ENCODE data around the gene G0S2. TPM values are rescaled to one million over a fixed set of nuclear protein-coding genes. Genes with fewer than 3 reads are reported as not detected.
A peak's percentile ranks its signal among the peaks of the same experiment; 100 is the strongest.

G0S2 gene
- total and polyA plus RNA-seq, 2 of the 4 experiments (the other 2 are of a cell fraction) = 0.36 to 0.53 TPM

DNA sequence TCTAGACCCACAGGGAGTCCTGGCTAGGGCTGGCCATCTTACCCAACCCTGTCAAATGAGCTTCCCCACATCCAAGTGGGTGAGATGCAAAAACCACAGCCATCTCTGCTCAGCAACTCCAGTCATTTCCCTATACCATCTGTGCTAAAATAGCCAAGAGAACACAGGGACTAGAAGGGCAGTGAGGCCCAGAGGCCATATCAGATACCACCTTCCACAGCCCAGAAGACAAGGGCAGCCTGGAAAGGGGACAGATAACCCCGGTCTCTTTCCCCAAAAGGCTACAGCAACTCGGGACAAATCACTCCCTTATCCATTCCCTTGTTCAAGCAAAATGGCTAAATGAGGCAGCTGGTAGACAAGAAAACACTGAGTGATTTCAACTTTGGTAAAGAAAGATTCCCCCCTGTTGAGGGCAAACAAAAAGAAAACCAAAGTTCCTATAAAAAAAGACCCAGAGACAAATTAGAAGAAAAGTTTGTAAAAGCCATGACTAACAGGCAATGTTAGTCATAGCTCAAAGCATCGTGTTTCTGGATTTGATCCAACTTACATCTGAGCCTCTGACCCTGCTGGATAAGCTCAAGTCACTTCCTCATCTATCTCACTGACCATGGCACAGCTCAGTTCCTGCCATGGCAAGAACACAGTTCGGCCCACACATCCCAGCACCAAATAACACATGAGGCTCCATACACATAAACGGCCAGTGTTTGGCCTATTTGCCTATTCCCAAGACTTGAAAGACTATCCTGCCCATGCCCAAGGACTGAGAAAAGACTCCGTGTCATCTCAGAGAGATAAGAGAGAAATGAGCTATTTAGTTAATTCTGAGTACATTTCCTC is 26.1 kb upstream of the G0S2 start:
- H2BK20ac ChIP-seq (ENCODE audit: low read depth, low read length) = peak overlapping the region; percentile 81
- no peaks in the 10 kb centered on the region for H3K36me3 ChIP-seq (ENCODE audit: control insufficient read depth, insufficient read depth, low read length)
- no peaks in the 10 kb centered on the region for H3K79me1 ChIP-seq (ENCODE audit: low read depth in 1 of 2, low read length in 2 of 2)
- peak overlapping the region; percentile 48 for H2BK5ac ChIP-seq (ENCODE audit: low read depth, low read length, poor library complexity, severe bottlenecking)
- peak overlapping the region; percentile 82 for H2AK9ac ChIP-seq (replicated peaks; ENCODE audit: low read depth, low read length, poor library complexity)
- H4K91ac ChIP-seq (ENCODE audit: insufficient read depth, low read depth, low read length) = peak overlapping the region; percentile 82
- CTCF ChIA-PET = interaction anchor here (0.8 to 1.1 kb wide), 5 partner anchors 21 to 99 kb away, joined by 3 to 11 read pairs (median 4); no protein-coding TSS in a partner anchor
- peak overlapping the region; percentile 26; the same call in 1 of the 2 replicates for H3K9ac ChIP-seq (ENCODE audit: low read depth, low read length)
- ATAC-seq (ENCODE audit: low read depth) = peak; percentile 75
- POLR2A ChIA-PET (ENCODE audit: unreplicated experiment) = no interaction called here
- H2AK5ac ChIP-seq (ENCODE audit: low read depth, low read length) = peak overlapping the region; percentile 90
- no peaks in the 10 kb centered on the region; the same call in 1 of the 2 replicates for H3K27me3 ChIP-seq (ENCODE audit: control insufficient read depth, insufficient read depth, low read length)
- peaks cover 25% of the 10 kb centered on the region for H3K4me1 ChIP-seq (ENCODE audit: control insufficient read depth, insufficient read depth, low read length)
- H4K5ac ChIP-seq (ENCODE audit: low read depth, low read length) = peak overlapping the region; percentile 46; the same call in 1 of the 2 replicates
- no peaks in the 10 kb centered on the region for H3K9me3 ChIP-seq (ENCODE audit: control insufficient read depth, insufficient read depth, low read length)
- H4K20me1 ChIP-seq (ENCODE audit: insufficient read depth, low read length) = no peaks in the 10 kb centered on the region
- H2BK15ac ChIP-seq (ENCODE audit: low read depth, low read length) = peak overlapping the region; percentile 42; the same call in 2 of the 3 replicates
- H4K8ac ChIP-seq (ENCODE audit: low read depth in 2 of 2, low read length in 2 of 2) = peak overlapping the region; percentile 34 to 67; a peak in 3 of 4 replicates
- H3K14ac ChIP-seq (replicated peaks; ENCODE audit: low read depth, low read length) = peak overlapping the region; percentile 62
- no peak for TF ChIP-seq MXI1 (IDR thresholded peaks at IDR 0.05; ENCODE audit: borderline replicate concordance, low read depth, low read length)
- no peak for TF ChIP-seq SMC3 (IDR thresholded peaks at IDR 0.05; ENCODE audit: low read depth, low read length)
- peak; percentile 66 for TF ChIP-seq FOS (IDR thresholded peaks at IDR 0.05; ENCODE audit: low read depth, low read length)
- TF ChIP-seq, protein P1, sequence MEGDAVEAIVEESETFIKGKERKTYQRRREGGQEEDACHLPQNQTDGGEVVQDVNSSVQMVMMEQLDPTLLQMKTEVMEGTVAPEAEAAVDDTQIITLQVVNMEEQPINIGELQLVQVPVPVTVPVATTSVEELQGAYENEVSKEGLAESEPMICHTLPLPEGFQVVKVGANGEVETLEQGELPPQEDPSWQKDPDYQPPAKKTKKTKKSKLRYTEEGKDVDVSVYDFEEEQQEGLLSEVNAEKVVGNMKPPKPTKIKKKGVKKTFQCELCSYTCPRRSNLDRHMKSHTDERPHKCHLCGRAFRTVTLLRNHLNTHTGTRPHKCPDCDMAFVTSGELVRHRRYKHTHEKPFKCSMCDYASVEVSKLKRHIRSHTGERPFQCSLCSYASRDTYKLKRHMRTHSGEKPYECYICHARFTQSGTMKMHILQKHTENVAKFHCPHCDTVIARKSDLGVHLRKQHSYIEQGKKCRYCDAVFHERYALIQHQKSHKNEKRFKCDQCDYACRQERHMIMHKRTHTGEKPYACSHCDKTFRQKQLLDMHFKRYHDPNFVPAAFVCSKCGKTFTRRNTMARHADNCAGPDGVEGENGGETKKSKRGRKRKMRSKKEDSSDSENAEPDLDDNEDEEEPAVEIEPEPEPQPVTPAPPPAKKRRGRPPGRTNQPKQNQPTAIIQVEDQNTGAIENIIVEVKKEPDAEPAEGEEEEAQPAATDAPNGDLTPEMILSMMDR (conservative IDR thresholded peaks at IDR 0.05; ENCODE audit: low read depth, low read length) = no peak
- no peak for TF ChIP-seq NFE2L2 (IDR thresholded peaks at IDR 0.05; ENCODE audit: low read depth, low read length)
- 0 out of 2 replicates have a peak, but pooled peaks have one; percentile 8 for TF ChIP-seq BHLHE40 (IDR thresholded peaks at IDR 0.05; ENCODE audit: low read depth, low read length)
- in situ Hi-C loops (cut with MboI; ENCODE audit: low sequenced_read_pairs) (no loop called here), intact Hi-C loops (cut with micrococcal nuclease) (loop anchor here (5.0 kb wide), 1 partner anchor 98 kb away; no protein-coding TSS in a partner anchor), dilution Hi-C loops (cut with HindIII; ENCODE audit: low sequenced_read_pairs, unreplicated experiment) (no loop called here)
- H2BK120ac ChIP-seq (ENCODE audit: low read depth, low read length) = peak overlapping the region; percentile 85
- H3K9me1 ChIP-seq (ENCODE audit: insufficient read depth, low read length) = peaks cover 27% of the 10 kb centered on the region
- peak overlapping the region; percentile 57 for H3K4me2 ChIP-seq (ENCODE audit: low read depth, low read length)
- peak overlapping the region; percentile 72 for H3K18ac ChIP-seq (ENCODE audit: low read depth, low read length)
- peak overlapping the region; percentile 84 for H3K27ac ChIP-seq (ENCODE audit: insufficient read depth, low read length)
- H2AFZ ChIP-seq (replicated peaks; ENCODE audit: low read length, poor library complexity) = peak overlapping the region; percentile 74
- 8% methylated on average over 2 of the region's 6 CpGs; no CpG with 5 or more reads in 1 of the 2 experiments for WGBS, 2 experiments (ENCODE audit: extremely low coverage in 2 of 2, insufficient read length in 1 of 2)
- no TSS peak for BruUV-seq (replicated peaks)
- 0 out of 2 replicates have a peak overlapping the region, but pooled peaks have one; percentile 44 for H3K23ac ChIP-seq (ENCODE audit: low read depth, low read length)
- 0 out of 2 replicates have a peak overlapping the region, but pooled peaks have one; percentile 7 for H3K56ac ChIP-seq (ENCODE audit: extremely low read depth, insufficient read depth, low read length)
- peak overlapping the region; percentile 75 for H3K4ac ChIP-seq (ENCODE audit: low read depth, low read length)
- DNase-seq = peak; percentile 96
- H3K4me3 ChIP-seq (ENCODE audit: insufficient read depth, low read depth, low read length) = no peak overlapping the region
